ENCODE measurements around the gene ABTB2.
A peak's percentile ranks its signal among the peaks of the same experiment; 100 is the strongest.

The ABTB2 gene

DNA sequence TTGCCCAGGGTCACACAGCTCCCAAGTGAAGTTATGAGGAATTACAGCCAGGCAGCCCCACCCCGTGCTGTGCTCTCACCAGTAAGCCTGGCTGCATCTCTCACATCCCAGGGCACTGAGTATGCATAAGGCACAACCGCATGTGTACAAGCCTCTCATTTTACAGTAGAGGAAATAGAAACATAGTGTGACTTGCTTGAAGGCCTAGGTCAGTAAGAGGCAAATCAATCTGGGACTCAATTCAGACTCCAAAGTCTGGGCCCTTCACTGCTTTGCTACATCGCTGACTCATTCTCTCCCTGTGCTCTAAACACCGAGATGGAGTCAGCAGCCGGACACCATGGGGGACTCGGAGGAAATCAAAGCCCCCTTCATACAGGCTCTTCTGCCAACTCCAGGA, 7.9 kb downstream of the ABTB2 start:
- DNase-seq (ENCODE audit: extremely low read depth, low read depth): no peak
- TF ChIP-seq, protein P1, sequence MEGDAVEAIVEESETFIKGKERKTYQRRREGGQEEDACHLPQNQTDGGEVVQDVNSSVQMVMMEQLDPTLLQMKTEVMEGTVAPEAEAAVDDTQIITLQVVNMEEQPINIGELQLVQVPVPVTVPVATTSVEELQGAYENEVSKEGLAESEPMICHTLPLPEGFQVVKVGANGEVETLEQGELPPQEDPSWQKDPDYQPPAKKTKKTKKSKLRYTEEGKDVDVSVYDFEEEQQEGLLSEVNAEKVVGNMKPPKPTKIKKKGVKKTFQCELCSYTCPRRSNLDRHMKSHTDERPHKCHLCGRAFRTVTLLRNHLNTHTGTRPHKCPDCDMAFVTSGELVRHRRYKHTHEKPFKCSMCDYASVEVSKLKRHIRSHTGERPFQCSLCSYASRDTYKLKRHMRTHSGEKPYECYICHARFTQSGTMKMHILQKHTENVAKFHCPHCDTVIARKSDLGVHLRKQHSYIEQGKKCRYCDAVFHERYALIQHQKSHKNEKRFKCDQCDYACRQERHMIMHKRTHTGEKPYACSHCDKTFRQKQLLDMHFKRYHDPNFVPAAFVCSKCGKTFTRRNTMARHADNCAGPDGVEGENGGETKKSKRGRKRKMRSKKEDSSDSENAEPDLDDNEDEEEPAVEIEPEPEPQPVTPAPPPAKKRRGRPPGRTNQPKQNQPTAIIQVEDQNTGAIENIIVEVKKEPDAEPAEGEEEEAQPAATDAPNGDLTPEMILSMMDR (IDR thresholded peaks at IDR 0.05; ENCODE audit: low read depth, low read length, missing control alignments): no peak
- H3K4me3 ChIP-seq (replicated peaks; ENCODE audit: low read depth, low read length): no peak overlapping the region

DNA sequence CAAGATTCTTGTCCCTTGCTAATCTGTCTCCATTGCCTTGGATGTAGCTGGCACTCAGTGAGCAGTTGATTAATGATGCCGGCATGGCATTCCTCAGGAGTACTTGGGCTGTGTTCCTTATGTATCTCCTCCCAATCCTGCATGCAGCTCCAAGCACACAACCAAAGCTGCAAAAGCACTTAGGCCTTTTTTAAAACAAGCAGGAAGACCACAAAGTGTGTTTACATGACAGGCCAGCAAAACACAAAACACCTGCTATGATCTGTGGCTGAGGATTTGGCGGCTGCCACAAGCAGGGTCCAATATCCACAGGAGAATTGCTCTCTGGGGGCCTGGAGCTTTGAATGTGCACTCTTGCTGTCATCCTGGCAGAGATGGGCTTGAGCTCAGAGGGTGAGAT, 8.9 kb downstream of the ABTB2 start:
- TF ChIP-seq, protein P1 (IDR thresholded peaks at IDR 0.05; ENCODE audit: low read depth, low read length, missing control alignments): no peak
- no peak overlapping the region for H3K4me3 ChIP-seq (replicated peaks; ENCODE audit: low read depth, low read length)
- DNase-seq (ENCODE audit: extremely low read depth, low read depth): peak; percentile 82

DNA sequence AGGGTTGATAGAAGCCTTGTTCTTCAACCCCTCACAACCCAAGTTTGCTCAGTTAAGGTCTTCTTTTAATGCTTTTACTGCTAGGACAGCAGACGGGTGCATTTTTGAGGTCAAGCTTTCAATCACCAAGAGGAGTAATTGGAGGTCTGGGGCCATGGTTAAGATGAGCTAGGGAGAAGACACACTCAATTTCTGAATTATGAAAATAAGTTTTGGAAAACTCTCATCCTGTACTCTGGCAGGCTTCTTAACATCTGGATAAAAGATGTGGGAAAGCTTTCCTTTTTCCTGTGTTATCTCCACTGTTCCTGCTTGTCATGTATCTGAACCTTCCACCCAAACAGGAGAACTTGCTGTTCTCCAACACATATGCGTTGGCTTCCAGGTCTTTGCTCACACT, 9.7 kb downstream of the ABTB2 start:
- H3K4me3 ChIP-seq (replicated peaks; ENCODE audit: low read depth, low read length): no peak overlapping the region
- no peak for DNase-seq (ENCODE audit: extremely low read depth, low read depth)
- TF ChIP-seq, protein P1 (IDR thresholded peaks at IDR 0.05; ENCODE audit: low read depth, low read length, missing control alignments): no peak

DNA sequence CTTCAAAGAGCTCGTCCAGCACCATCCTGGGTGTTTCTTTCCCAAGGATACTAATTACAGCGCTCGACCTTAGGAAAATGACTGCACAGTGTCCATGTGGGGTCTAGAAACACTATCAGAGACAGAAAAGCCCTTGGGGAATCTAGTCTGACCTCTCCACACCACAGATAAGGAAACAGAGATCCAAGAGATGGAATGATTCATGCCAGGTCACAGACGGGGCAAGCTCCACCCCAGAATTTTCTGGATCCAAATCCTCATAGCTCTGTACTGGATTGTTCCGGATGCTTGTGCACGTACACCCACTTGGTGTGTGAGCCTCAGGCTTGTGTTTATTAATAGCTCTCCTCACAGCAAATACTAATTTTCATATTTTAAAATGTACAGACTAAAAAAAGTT, 11.3 kb downstream of the ABTB2 start:
- no peak overlapping the region for H3K4me3 ChIP-seq (replicated peaks; ENCODE audit: low read depth, low read length)
- DNase-seq (ENCODE audit: extremely low read depth, low read depth): no peak
- TF ChIP-seq, protein P1 (IDR thresholded peaks at IDR 0.05; ENCODE audit: low read depth, low read length, missing control alignments): no peak

DNA sequence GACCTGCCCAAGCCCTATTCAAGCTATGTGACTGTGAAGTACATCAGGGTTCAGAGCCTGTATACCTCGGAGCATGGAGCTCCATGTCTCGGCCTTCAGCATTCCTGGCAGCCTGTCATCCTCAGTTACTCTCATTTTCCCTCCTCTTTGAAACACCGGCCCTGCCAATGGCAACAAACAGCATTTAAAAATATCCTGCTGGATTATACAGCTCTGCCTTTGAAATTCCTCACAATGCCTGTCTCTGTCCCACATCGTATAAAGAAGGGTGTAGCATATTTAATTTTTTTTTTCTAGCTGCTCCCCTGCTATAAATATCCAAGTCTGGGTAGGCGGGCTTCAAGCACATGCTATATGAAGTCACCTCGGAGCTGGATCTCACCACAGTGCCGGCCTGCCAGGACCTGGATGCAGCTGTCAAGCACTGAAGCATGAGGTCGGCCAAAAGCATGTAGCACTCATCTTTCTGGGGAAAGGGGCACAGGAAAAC, 11.8 kb downstream of the ABTB2 start:
- TF ChIP-seq, protein P1 (IDR thresholded peaks at IDR 0.05; ENCODE audit: low read depth, low read length, missing control alignments): no peak
- H3K4me3 ChIP-seq (replicated peaks; ENCODE audit: low read depth, low read length): no peak overlapping the region
- no peak for DNase-seq (ENCODE audit: extremely low read depth, low read depth)

DNA sequence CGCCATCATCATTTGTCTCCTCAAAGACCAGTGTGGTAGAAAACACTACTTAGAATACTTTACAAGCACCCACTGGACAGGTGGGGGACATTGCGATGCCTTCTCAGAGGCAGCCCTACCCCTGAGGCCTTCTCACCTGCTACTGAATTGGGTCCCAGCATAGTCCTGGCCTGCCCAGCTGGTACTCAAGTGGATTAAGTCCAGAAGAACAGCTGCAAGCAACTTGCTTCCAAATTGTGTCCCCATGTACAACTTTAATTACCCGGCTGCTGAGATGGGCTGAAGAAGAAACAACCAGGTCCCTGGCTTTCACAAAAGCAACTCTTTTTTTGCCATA, 12.3 kb downstream of the ABTB2 start:
- TF ChIP-seq, protein P1 (IDR thresholded peaks at IDR 0.05; ENCODE audit: low read depth, low read length, missing control alignments): no peak
- no peak overlapping the region for H3K4me3 ChIP-seq (replicated peaks; ENCODE audit: low read depth, low read length)
- DNase-seq (ENCODE audit: extremely low read depth, low read depth): no peak

All from HFF-Myc (cell line).